Measurements from ENCODE around the gene KDELR3.
"Not testable (repeated sequence)": the region's sequence is repeated elsewhere in the genome, so short reads cannot be mapped to it uniquely, and the experiment has no call there.

The KDELR3 gene

GRCh38 chr22:38468443-38469305 is 778 bp downstream of the KDELR3 start:
- peak; percentile 26 to 30 (median 29) for TF ChIP-seq CTCF (IDR thresholded peaks at IDR 0.05; ENCODE audit: unreplicated experiment in 3 of 3)
- Mint-ChIP-seq H3K9me3 (no peaks in the 10 kb centered on the region), H3K27ac (peak overlapping the region in 1 of 3 experiments; percentile 44), H3K27me3 (ENCODE audit: low read depth) (peaks cover 21% of the 10 kb centered on the region), H3K4me3 (peak overlapping the region; percentile 77 to 85 (median 83)), H3K4me1 (peaks cover 4% of the 10 kb centered on the region), H3K36me3 (ENCODE audit: low read depth) (no peaks in the 10 kb centered on the region)

- Mint-ChIP-seq H3K4me3 (peak overlapping the region; percentile 15 to 85 (median 38)), H3K9me3 (no peaks in the 10 kb centered on the region), H3K36me3 (ENCODE audit: low read depth) (no peaks in the 10 kb centered on the region), H3K27ac (no peak overlapping the region), H3K4me1 (no peaks in the 10 kb centered on the region), H3K27me3 (ENCODE audit: low read depth) (peaks cover 15% of the 10 kb centered on the region)
- TF ChIP-seq CTCF (IDR thresholded peaks at IDR 0.05; ENCODE audit: unreplicated experiment in 3 of 3): no peak
Measured at GRCh38 chr22:38469306-38469781, 1.4 kb downstream of the KDELR3 start.

- H3K27ac Mint-ChIP-seq; H3K9me3 Mint-ChIP-seq; H3K4me1 Mint-ChIP-seq; H3K36me3 Mint-ChIP-seq (ENCODE audit: low read depth): not testable (repeated sequence)
- Mint-ChIP-seq H3K27me3 (ENCODE audit: low read depth) (peaks cover 11% of the 10 kb centered on the region), H3K4me3 (peak overlapping the region; percentile 27 to 68 (median 57))
Measured at GRCh38 chr22:38470179-38470578, 2.3 kb downstream of the KDELR3 start.

GRCh38 chr22:38471237-38471636 is 3.3 kb downstream of the KDELR3 start:
- no peak for TF ChIP-seq CTCF (IDR thresholded peaks at IDR 0.05; ENCODE audit: unreplicated experiment in 3 of 3)
- H3K36me3 Mint-ChIP-seq (ENCODE audit: low read depth): no peaks in the 10 kb centered on the region
- peaks cover 8% of the 10 kb centered on the region for H3K27me3 Mint-ChIP-seq (ENCODE audit: low read depth)
- H3K27ac Mint-ChIP-seq: no peak overlapping the region
- no peak overlapping the region for H3K4me3 Mint-ChIP-seq
- H3K9me3 Mint-ChIP-seq: no peaks in the 10 kb centered on the region
- no peaks in the 10 kb centered on the region for H3K4me1 Mint-ChIP-seq

- TF ChIP-seq CTCF (IDR thresholded peaks at IDR 0.05; ENCODE audit: unreplicated experiment in 3 of 3): no peak
- H3K27me3 Mint-ChIP-seq (ENCODE audit: low read depth): no peaks in the 10 kb centered on the region
- H3K4me3 Mint-ChIP-seq: no peak overlapping the region
- no peaks in the 10 kb centered on the region for H3K9me3 Mint-ChIP-seq
- H3K27ac Mint-ChIP-seq: no peak overlapping the region
- peaks cover 7% of the 10 kb centered on the region for H3K36me3 Mint-ChIP-seq (ENCODE audit: low read depth)
- no peaks in the 10 kb centered on the region for H3K4me1 Mint-ChIP-seq
Measured at GRCh38 chr22:38474003-38474607, 6.2 kb downstream of the KDELR3 start.

- no peak overlapping the region for H3K4me3 Mint-ChIP-seq
- H3K36me3 Mint-ChIP-seq (ENCODE audit: low read depth): peaks cover 30% of the 10 kb centered on the region
- peak overlapping the region; percentile 3 to 83 (median 40) for H3K27ac Mint-ChIP-seq
- H3K4me1 Mint-ChIP-seq: no peaks in the 10 kb centered on the region
- no peaks in the 10 kb centered on the region for H3K9me3 Mint-ChIP-seq
- TF ChIP-seq CTCF (IDR thresholded peaks at IDR 0.05; ENCODE audit: unreplicated experiment in 3 of 3): no peak
- H3K27me3 Mint-ChIP-seq (ENCODE audit: low read depth): no peaks in the 10 kb centered on the region
Measured at GRCh38 chr22:38477585-38477984, 9.7 kb downstream of the KDELR3 start.

Data from nephron (organoid).